ENCODE measurements around the gene FOXP1. TPM values are rescaled to one million over a fixed set of nuclear protein-coding genes. Genes with fewer than 3 reads are reported as not detected.
A peak's percentile ranks its signal among the peaks of the same experiment; 100 is the strongest.

The FOXP1 gene
- total and polyA plus RNA-seq, 2 experiments from 2014 or later: 37.4 to 59.9 TPM

GRCh38 chr3:71444861-71445259, 138.7 kb downstream of the FOXP1 start:
- Histone ChIP-seq H3K27me3 (replicated peaks; ENCODE audit: insufficient read depth) (no peaks in the 10 kb centered on the region), H3K27ac (no peak overlapping the region), H4K20me1 (ENCODE audit: insufficient read depth) (peaks cover 4% of the 10 kb centered on the region; the same call in 1 of the 2 replicates), H2AFZ (no peak overlapping the region), H3K79me2 (ENCODE audit: insufficient read depth) (peaks cover 72% of the 10 kb centered on the region), H3K9ac (no peak overlapping the region), H3K36me3 (ENCODE audit: low read depth) (no peaks in the 10 kb centered on the region), H3K4me2 (ENCODE audit: unreplicated experiment) (no peak overlapping the region), H3K4me1 (ENCODE audit: insufficient read depth) (peaks cover 16% of the 10 kb centered on the region), H3K4me3 (no peak overlapping the region), H3K9me3 (ENCODE audit: low read depth) (no peaks in the 10 kb centered on the region), H3F3A (ENCODE audit: insufficient read depth) (no peaks in the 10 kb centered on the region), H3K9me2 (ENCODE audit: insufficient read depth) (no peaks in the 10 kb centered on the region)
- WGBS, 2 experiments (ENCODE audit: low coverage in 1 of 2, low lambda C conversion rate in 2 of 2, missing lambda C conversion rate in 2 of 2): 86% methylated on average over 4 of the region's 4 CpGs
- no peak for DNase-seq
- in situ Hi-C loops (cut with MboI): no loop called here
- TF ChIP-seq EZH2phosphoT487 (IDR thresholded peaks at IDR 0.05; ENCODE audit: insufficient read depth, low read depth) (no peak), EZH2 (IDR thresholded peaks at IDR 0.05; ENCODE audit: insufficient read depth, poor library complexity, severe bottlenecking) (no peak)

- peak overlapping the region; percentile 6; the same call in 1 of the 2 replicates for H3K27ac ChIP-seq
- H2AFZ ChIP-seq: peak overlapping the region; percentile 44; the same call in 1 of the 2 replicates
- in situ Hi-C loops (cut with MboI): no loop called here
- H3K4me1 ChIP-seq (ENCODE audit: insufficient read depth): peaks cover 16% of the 10 kb centered on the region
- peak; percentile 72 for DNase-seq
- peaks cover 4% of the 10 kb centered on the region; the same call in 1 of the 2 replicates for H4K20me1 ChIP-seq (ENCODE audit: insufficient read depth)
- no peaks in the 10 kb centered on the region for H3K9me3 ChIP-seq (ENCODE audit: low read depth)
- no peaks in the 10 kb centered on the region for H3K27me3 ChIP-seq (replicated peaks; ENCODE audit: insufficient read depth)
- H3K4me2 ChIP-seq (ENCODE audit: unreplicated experiment): peak overlapping the region; percentile 22
- TF ChIP-seq EZH2phosphoT487 (IDR thresholded peaks at IDR 0.05; ENCODE audit: insufficient read depth, low read depth) (no peak), EZH2 (IDR thresholded peaks at IDR 0.05; ENCODE audit: insufficient read depth, poor library complexity, severe bottlenecking) (no peak)
- H3K79me2 ChIP-seq (ENCODE audit: insufficient read depth): peaks cover 67% of the 10 kb centered on the region
- H3K9ac ChIP-seq: no peak overlapping the region
- H3K36me3 ChIP-seq (ENCODE audit: low read depth): no peaks in the 10 kb centered on the region
- H3K9me2 ChIP-seq (ENCODE audit: insufficient read depth): no peaks in the 10 kb centered on the region
- no peak overlapping the region for H3K4me3 ChIP-seq
- no peaks in the 10 kb centered on the region for H3F3A ChIP-seq (ENCODE audit: insufficient read depth)
- WGBS, 2 experiments (ENCODE audit: low coverage in 1 of 2, low lambda C conversion rate in 2 of 2, missing lambda C conversion rate in 2 of 2): 69 to 72% methylated on average over 17 of the region's 17 CpGs
These were observed 139.3 kb downstream of the FOXP1 start for GRCh38 chr3:71444028-71444860.

- Histone ChIP-seq H3K36me3 (ENCODE audit: low read depth) (no peaks in the 10 kb centered on the region), H3K4me2 (ENCODE audit: unreplicated experiment) (no peak overlapping the region), H3K9me2 (ENCODE audit: insufficient read depth) (no peaks in the 10 kb centered on the region), H4K20me1 (ENCODE audit: insufficient read depth) (peaks cover 2% of the 10 kb centered on the region; the same call in 1 of the 2 replicates), H2AFZ (no peak overlapping the region), H3K79me2 (ENCODE audit: insufficient read depth) (peaks cover 60% of the 10 kb centered on the region), H3K4me3 (no peak overlapping the region), H3K9me3 (ENCODE audit: low read depth) (no peaks in the 10 kb centered on the region), H3K9ac (no peak overlapping the region), H3F3A (ENCODE audit: insufficient read depth) (no peaks in the 10 kb centered on the region), H3K27ac (no peak overlapping the region), H3K27me3 (replicated peaks; ENCODE audit: insufficient read depth) (no peaks in the 10 kb centered on the region), H3K4me1 (ENCODE audit: insufficient read depth) (peaks cover 16% of the 10 kb centered on the region)
- no peak for DNase-seq
- in situ Hi-C loops (cut with MboI): no loop called here
- TF ChIP-seq EZH2 (IDR thresholded peaks at IDR 0.05; ENCODE audit: insufficient read depth, poor library complexity, severe bottlenecking) (no peak), EZH2phosphoT487 (IDR thresholded peaks at IDR 0.05; ENCODE audit: insufficient read depth, low read depth) (no peak)
- WGBS, 2 experiments (ENCODE audit: low coverage in 1 of 2, low lambda C conversion rate in 2 of 2, missing lambda C conversion rate in 2 of 2): 93 to 94% methylated on average over 8 of the region's 8 CpGs
These were observed 140.2 kb downstream of the FOXP1 start for GRCh38 chr3:71443332-71443731.

GRCh38 chr3:71442652-71443042, 140.9 kb downstream of the FOXP1 start:
- peaks cover 53% of the 10 kb centered on the region for H3K79me2 ChIP-seq (ENCODE audit: insufficient read depth)
- H3F3A ChIP-seq (ENCODE audit: insufficient read depth): no peaks in the 10 kb centered on the region
- H3K9ac ChIP-seq: no peak overlapping the region
- H4K20me1 ChIP-seq (ENCODE audit: insufficient read depth): no peaks in the 10 kb centered on the region
- no peak for DNase-seq
- H3K36me3 ChIP-seq (ENCODE audit: low read depth): no peaks in the 10 kb centered on the region
- H3K4me3 ChIP-seq: no peak overlapping the region
- H3K9me2 ChIP-seq (ENCODE audit: insufficient read depth): no peaks in the 10 kb centered on the region
- no peak for TF ChIP-seq EZH2 (IDR thresholded peaks at IDR 0.05; ENCODE audit: insufficient read depth, poor library complexity, severe bottlenecking)
- no peak for TF ChIP-seq EZH2phosphoT487 (IDR thresholded peaks at IDR 0.05; ENCODE audit: insufficient read depth, low read depth)
- no peaks in the 10 kb centered on the region for H3K27me3 ChIP-seq (replicated peaks; ENCODE audit: insufficient read depth)
- 95 to 97% methylated on average over 5 of the region's 5 CpGs for WGBS, 2 experiments (ENCODE audit: low coverage in 1 of 2, low lambda C conversion rate in 2 of 2, missing lambda C conversion rate in 2 of 2)
- H3K4me2 ChIP-seq (ENCODE audit: unreplicated experiment): no peak overlapping the region
- H3K27ac ChIP-seq: no peak overlapping the region
- H2AFZ ChIP-seq: no peak overlapping the region
- H3K4me1 ChIP-seq (ENCODE audit: insufficient read depth): peaks cover 16% of the 10 kb centered on the region
- no peaks in the 10 kb centered on the region for H3K9me3 ChIP-seq (ENCODE audit: low read depth)
- in situ Hi-C loops (cut with MboI): no loop called here
